Fibroblast of skin of scalp (primary cell): ENCODE results near the gene SMURF1.
A peak's percentile ranks its signal among the peaks of the same experiment; 100 is the strongest.
"Not testable (repeated sequence)": the region's sequence is repeated elsewhere in the genome, so short reads cannot be mapped to it uniquely, and the experiment has no call there.

Source experiments
- DNase-seq: peaks from one replicate; pipeline ENCODE4 v3.0.0-alpha.2; 2013

SMURF1 gene

DNA sequence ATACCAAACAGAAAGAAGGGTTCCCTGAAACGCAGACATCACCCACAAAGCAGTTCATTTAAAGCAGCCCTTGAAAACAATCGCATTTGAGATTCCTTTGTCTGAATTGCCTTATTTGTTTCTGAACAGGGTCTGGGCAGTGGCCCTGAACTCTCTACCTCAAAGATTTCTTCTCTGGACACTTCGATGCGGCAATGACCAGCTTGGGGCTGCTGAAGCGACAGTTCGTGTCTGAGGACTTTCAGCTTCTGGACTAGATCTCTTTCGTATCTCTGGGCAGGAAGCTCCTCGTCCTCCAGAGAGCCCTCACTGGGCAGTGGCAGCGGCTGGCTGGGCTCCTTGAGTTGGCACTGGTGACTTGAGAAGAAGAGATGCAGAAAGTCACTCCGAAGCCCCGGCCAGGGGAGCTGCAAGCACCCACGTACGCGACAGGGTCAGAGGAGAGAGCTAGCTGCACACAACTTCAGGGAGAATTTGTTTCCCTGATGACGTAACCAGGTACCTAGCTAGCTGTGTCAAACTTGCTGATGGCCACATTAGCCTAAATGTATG lies 96.3 kb downstream of the SMURF1 start:
- DNase-seq = no peak

DNA sequence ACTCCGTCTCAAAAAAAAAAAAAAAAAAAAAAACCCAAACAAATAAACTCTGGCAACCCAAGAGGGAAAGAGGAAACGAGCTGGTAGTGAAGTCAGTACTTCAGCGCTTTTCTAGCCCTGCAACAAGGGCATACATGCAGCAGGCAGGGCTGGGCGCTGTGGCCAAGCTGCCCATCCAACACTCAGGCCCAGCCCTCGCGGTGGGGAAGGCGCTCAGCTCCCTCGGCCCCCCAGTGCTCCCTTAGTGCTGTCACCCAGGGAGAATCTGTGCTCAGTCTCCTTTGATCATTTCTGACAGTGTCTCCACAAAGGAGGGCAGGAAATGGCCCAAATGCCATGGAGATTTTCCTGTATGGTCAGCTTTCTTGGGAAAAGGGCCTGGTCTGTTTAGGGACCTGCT lies 97.2 kb downstream of the SMURF1 start:
- no peak for DNase-seq

- DNase-seq = not testable (repeated sequence)
These were observed 97.6 kb downstream of the SMURF1 start for GRCh38 chr7:99046262-99046661.

- DNase-seq = not testable (repeated sequence)
These were observed 99.0 kb downstream of the SMURF1 start for GRCh38 chr7:99044858-99045257.

DNA sequence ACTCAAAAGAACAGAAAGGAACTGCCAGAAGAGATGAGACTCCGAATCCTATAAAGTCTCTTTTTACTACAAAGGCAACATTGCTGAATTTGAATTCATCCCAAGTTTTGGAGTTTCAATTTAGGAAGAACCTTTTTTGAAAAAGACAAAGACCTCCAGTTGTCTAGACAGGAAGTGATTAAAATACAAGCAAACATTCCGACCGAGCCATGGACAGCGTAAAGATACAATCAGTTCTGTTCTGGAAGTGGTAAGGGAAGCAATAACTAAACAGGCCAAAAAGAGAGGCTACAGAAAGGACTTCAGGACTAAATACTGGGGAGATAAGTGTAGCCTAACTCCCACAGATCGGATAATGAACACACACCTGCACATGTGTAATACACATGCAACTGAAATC lies 101.0 kb downstream of the SMURF1 start:
- peak; percentile 8 for DNase-seq

DNA sequence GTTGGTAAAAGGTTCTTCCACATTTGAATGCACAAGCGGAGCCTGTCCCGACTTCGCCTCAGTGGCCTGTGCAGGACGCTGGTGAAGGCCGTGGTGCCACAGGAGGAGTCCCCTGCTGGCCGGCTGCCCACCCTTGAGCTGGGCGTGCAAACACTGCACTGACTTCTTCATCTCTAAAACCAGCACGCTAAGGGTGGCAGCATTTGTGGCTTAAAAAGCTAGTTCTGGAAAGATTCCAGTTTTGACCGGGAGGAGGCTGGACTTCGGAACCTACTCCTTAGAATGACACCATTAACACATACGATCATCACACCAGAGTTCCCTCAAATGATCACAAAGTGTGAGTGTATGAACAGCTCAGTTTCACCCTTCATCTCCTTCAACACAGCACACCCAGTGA lies 102.4 kb downstream of the SMURF1 start:
- no peak for DNase-seq

DNA sequence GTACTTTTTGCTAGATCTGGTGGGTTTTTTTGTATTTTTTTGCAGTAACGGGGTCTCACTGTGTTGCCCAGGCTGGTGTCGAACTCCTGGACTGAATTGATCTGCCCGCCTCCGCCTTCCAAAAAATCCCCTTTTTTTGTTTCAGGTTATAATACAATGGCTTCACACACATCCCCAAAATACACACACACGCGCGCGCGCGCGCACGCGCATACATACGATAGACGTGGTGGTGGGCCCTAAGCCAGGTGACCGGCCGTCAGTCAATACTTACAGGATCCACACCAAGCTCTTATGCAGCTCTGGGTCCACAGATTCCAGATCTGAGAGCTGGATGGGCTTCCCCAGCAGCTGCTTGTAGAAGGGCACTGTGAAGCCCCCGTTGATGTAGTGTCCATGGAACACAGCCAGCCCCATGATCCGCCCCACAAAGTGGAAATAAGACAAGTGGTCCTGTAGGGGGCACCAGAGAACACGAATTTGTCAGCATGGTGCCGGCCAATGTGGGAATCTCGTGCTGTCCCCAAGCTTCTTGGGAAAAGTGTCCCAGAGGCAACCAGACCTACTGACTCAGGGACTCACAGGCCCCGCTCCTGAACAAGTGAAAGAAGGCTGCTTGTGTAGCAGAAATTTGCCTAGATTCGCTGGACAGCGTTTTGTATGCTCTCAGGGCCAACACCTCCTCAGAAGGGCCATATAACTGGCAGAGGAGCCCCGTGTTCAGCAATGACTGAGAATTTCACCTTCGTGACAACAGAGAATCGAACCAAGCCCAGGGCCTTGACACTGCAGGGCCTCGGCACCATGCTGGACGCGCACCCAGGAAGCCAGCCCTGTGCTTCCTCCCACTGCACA lies 103.6 kb downstream of the SMURF1 start:
- DNase-seq = peak; percentile 88

- DNase-seq = no peak
These were observed 104.5 kb downstream of the SMURF1 start for GRCh38 chr7:99039384-99039891.

DNA sequence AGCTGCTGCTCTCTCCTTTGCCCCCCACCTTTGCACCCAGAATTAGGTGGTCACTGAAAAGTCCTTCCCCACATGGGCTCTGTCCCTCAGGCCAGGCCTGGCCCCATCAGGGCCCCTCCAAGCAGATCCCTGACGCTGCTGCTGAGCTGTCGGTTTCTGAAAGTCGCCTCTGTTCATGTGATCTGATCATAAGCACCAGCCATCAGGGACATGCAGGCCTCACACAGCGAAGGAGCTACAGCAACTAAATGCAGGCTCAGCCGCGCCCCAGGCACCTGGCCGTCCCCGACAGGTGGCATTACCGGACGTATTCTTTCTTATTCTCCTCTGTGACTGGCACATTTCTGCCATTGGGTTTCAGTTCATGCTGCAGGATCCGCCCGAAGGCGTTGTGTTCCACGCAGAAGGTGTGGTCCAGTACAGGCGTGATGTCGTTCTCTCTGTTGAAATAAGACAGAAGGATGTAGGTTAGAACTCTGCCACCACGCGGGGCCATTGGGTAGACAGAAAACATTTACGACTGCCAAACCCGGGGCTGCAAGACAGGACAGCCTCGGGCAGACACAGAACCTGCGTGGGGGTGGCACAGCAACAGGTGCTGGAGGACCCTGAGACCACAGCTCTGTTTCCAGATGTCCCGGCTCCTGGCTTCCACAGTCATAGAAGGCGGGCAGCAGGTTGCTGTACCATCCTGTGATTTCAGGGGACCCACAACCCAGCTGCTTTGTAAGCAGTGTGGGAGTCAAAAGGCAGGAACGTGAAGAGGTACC lies 105.6 kb downstream of the SMURF1 start:
- no peak for DNase-seq

DNA sequence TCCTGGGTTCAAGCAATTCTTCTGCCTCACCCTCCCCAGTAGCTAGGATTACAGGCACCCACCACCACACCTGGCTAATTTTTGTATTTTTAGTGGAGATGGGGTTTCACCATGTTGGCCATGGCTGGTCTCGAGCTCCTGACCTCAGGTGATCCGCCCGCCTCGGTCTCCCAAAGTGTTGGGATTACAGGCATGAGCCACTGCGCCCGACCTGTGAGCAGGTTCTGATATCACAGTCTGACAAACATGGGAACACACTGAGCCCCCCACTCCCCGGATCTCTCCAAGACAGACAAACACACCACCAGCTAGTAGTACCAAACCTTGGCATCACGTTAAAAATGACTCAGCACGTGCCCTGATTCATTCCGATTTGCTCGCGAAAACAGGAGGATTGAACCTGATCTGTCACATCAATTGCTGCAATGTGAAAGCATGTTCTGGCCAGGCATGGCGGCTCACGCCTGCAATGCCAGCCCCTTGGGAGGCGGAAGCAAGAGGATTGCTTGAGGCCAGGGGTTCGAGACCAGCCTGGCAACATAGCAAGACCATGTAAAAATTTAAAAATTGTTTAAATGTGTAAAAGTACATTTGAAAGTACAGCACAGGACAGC lies 106.5 kb downstream of the SMURF1 start:
- DNase-seq = no peak

DNA sequence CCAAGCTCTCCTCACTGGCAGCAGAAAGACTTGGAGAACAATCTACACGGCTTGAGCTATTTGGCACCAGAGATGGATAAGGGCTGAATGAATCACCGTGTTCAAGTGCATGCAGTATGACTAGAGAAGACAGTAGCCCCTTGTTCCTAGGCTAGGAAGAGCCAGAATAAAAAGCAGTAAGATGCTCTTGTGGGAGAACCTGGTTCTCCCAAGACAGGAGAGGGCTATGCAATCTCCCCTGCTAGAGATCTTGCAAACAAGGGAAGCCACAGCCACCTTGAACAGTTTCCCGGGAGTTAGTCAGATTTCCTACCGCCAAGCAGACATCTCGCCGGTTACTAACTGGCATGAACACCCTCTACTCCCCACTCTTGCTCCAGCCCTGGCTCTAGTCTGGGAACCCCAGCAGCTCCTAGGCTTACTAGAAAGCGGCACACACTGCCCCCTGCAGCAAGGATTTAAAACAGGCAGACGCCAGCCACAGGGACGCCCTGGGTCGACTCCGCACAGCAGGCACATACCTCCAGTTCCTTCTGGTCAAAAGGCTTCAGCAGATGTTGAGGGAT lies 107.3 kb downstream of the SMURF1 start:
- DNase-seq = peak; percentile 58

- DNase-seq = no peak
These were observed 108.0 kb downstream of the SMURF1 start for GRCh38 chr7:99035723-99036545.

GRCh38 chr7:99034932-99035722 lies 108.8 kb downstream of the SMURF1 start:
- no peak for DNase-seq

DNA sequence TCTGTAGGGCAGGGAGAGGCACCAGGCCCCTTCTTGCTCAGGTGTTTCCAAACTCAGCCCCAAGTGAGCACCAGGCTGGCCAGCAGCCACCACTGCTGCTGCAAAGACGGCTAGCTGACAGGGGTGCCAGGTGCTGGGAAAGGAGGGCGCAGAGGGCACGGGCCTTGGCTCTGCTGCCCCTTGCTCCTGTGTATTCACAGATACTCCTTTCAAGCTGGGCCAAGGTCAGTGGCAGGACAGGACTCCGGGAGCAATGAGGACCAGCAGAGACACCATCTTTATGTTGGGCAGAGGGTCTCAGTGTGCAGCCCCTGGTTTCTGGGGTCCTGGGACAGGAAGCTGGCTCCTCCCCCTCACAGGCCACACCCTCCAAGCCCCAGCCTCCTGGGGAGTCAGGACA lies 110.1 kb downstream of the SMURF1 start:
- no peak for DNase-seq

DNA sequence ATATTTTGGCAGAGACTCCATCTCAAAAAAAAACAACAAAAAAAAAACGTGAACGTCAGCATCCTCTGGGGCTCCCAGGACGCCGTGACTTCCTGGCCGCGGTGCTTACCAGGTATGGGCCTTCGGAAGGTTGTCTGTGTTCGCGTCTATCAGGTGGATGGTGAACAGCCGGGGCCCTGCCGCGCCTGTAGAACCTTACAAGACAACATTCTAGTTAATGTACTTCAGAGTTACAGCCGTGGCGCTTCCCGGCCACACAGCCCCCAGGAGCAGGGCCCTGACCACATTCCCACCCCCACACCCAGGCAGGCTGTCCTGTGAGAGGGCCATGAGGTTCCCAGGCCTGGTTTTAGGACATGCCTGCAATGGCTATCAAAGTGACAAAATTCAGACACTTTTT lies 111.0 kb downstream of the SMURF1 start:
- DNase-seq = no peak

DNA sequence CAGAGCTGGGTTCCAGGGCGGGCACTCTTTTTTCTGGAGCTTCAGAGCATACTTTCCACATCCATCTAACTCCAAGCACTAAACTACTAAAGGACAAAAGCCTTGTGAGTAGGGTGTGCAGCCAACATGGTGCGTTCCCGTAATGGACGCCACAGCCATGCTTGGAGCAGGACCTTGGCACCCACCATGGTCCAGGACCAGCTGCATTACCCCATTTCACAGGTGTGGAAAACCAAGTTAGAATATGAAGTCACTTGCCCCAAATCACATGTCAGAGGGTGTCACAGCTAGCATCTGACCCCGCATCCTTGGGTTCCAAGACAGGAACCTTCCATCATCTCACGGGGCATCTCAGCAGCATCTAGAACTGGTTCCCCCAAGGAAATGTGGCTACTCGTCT lies 112.4 kb downstream of the SMURF1 start:
- DNase-seq = no peak

DNA sequence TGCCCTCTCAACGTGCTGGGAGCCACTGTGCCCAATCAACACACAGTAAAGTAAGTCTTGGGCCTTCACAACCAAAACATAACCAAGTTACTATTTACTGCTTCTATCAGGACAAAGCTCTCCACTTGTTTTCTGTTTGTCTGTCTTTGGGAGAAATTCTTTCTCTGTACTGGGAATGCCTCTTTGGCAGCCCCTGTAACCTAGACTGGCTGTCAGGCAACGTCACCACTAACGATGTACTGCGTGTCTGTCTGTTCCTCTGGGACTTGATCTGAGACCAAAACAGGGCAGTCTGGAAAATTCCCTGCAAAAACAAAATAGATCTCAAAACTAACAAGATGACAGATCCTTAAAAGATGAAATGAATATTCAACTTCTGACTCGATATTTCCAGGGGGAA lies 113.0 kb downstream of the SMURF1 start:
- peak; percentile 19 for DNase-seq

- DNase-seq = no peak
These were observed 113.5 kb downstream of the SMURF1 start for GRCh38 chr7:99030457-99030856.

GRCh38 chr7:99029466-99030435 lies 114.2 kb downstream of the SMURF1 start:
- no peak for DNase-seq
